GM21423 (cell line): ENCODE measurements around the gene NSL1.
A peak's percentile ranks its signal among the peaks of the same experiment; 100 is the strongest.
"Not testable (repeated sequence)": the region's sequence is repeated elsewhere in the genome, so short reads cannot be mapped to it uniquely, and the experiment has no call there.

Experiments used
- ATAC-seq: cut with Tn5 transposase; IDR thresholded peaks from one replicate; pipeline ENCODE4 v1.9.1; 2021; ENCODE audit warnings: mild to moderate bottlenecking, moderate library complexity; ENCODE audit not compliant: unreplicated experiment

NSL1 gene

GRCh38 chr1:212712451-212713303 is 78.9 kb downstream of the NSL1 start:
- no peak for ATAC-seq

GRCh38 chr1:212711974-212712373 is 79.6 kb downstream of the NSL1 start:
- not testable (repeated sequence) for ATAC-seq

- no peak for ATAC-seq
Measured at GRCh38 chr1:212710566-212710965, 81.0 kb downstream of the NSL1 start.

GRCh38 chr1:212703991-212704564 is 87.5 kb downstream of the NSL1 start:
- no peak for ATAC-seq

GRCh38 chr1:212702672-212703071 is 88.9 kb downstream of the NSL1 start:
- ATAC-seq, result no peak

- no peak for ATAC-seq
Measured at GRCh38 chr1:212701910-212702309, 89.7 kb downstream of the NSL1 start.

- ATAC-seq, result peak; percentile 25
Measured at GRCh38 chr1:212700892-212701819, 90.4 kb downstream of the NSL1 start.

- peak; percentile 36 for ATAC-seq
Measured at GRCh38 chr1:212700223-212700891, 91.2 kb downstream of the NSL1 start.

GRCh38 chr1:212699625-212700222 is 91.9 kb downstream of the NSL1 start, which contains the start of gene BATF3:
BATF3 (minus strand) TSS chr1:212699840; CDS start chr1:212699762, 78 bp downstream.
- ATAC-seq, result peak; percentile 16

GRCh38 chr1:212699104-212699624 is 92.4 kb downstream of the NSL1 start:
- ATAC-seq, result peak; percentile 53

GRCh38 chr1:212698467-212699103 is 93.0 kb downstream of the NSL1 start:
- no peak for ATAC-seq

GRCh38 chr1:212696721-212697331 is 94.8 kb downstream of the NSL1 start:
- ATAC-seq, result no peak

- ATAC-seq, result no peak
Measured at GRCh38 chr1:212692774-212693644, 98.6 kb downstream of the NSL1 start.

- peak; percentile 73 for ATAC-seq
Measured at GRCh38 chr1:212691561-212692071, 100.0 kb downstream of the NSL1 start.

- ATAC-seq, result no peak
Measured at GRCh38 chr1:212690816-212691403, 100.7 kb downstream of the NSL1 start.

- no peak for ATAC-seq
Measured at GRCh38 chr1:212689758-212690529, 101.6 kb downstream of the NSL1 start.
